K562 (cell line): ENCODE data around the gene SLC25A10. TPM values are rescaled to one million over a fixed set of nuclear protein-coding genes. Genes with fewer than 3 reads are reported as not detected.

Source experiments
- ATAC-seq: fragments of 200-7000 bp; cut with Tn5 transposase; 3 replicates; pipeline ENCODE4 v1.9.1; 2020; ENCODE audit warnings: moderate library complexity
- BruUV-seq: library from RNA; stranded (reverse); fragments of 400-500 nt; replicated peaks from 2 replicates; lab custom pipeline; 2021; lab: Mats Ljungman, UMichigan
- CTCF ChIA-PET: fragments of 300-600 bp; formaldehyde crosslinking; extraction: SDS; loops from one replicate; lab custom pipeline; 2021; ENCODE audit warnings: low intra/inter-chr PET ratio; lab: Yijun Ruan, JAX
- POLR2A ChIA-PET: fragments of 300-600, 350-650 bp; sonication (Branson Sonifier 250); formaldehyde crosslinking; extraction: SDS; loops from one replicate; lab custom pipeline; 2021; ENCODE audit warnings: antibody characterized with exemption, inconsistent platforms; lab: Yijun Ruan, JAX
- DNase-seq, 4 experiments: peaks; one replicate each; pipeline versions ENCODE4 v3.0.0 to v3.0.0-alpha.2; 2011 to 2018; ENCODE audit warnings: low spot score in 3 of 4, mixed read lengths in 3 of 4; ENCODE audit errors: extremely low read depth in 1 of 4
- FAIRE-seq: peaks from 2 replicates; lab custom pipeline; 2011; peaks lifted over from hg19 to GRCh38; lab: Jason Lieb, UNC
- H2AFZ ChIP-seq: 2 replicates; pipeline ENCODE4 v1.6.0; 2011; ENCODE audit warnings: low read depth, low read length, control low read depth, inconsistent platforms
- H3K27ac ChIP-seq: fragments of 200-600 bp; 3 replicates; pipeline ENCODE4 v1.8.0; 2011; ENCODE audit warnings: low read depth, mild to moderate bottlenecking, control low read depth, inconsistent platforms, low read length, moderate library complexity, mixed read lengths; ENCODE audit errors: extremely low read depth
- H3K27me3 ChIP-seq, 2 experiments: fragments of 300-600 bp in 1 of 2; 2 replicates in 1 of 2; 3 replicates in 1 of 2; pipeline versions ENCODE4 v1.6.0 to v1.8.0; 2011; ENCODE audit warnings: inconsistent platforms in 2 of 2, low read length in 2 of 2, mild to moderate bottlenecking in 1 of 2, mixed read lengths in 1 of 2, moderate library complexity in 1 of 2; ENCODE audit not compliant: control insufficient read depth in 2 of 2, insufficient read depth in 2 of 2
- H3K36me3 ChIP-seq: fragments of 300-600 bp; 3 replicates; pipeline ENCODE4 v1.8.0; 2011; ENCODE audit warnings: mild to moderate bottlenecking, low read length, inconsistent platforms; ENCODE audit not compliant: control insufficient read depth, insufficient read depth
- H3K4me1 ChIP-seq, 2 experiments: fragments of 200-600 bp in 1 of 2; replicated peaks in 1 of 2; 2 replicates in 1 of 2; 3 replicates in 1 of 2; pipeline versions ENCODE4 v1.5.1 to v1.8.0; 2011; ENCODE audit warnings: inconsistent platforms in 2 of 2, low read length in 2 of 2, mild to moderate bottlenecking in 1 of 2, mixed read lengths in 1 of 2, moderate library complexity in 1 of 2; ENCODE audit not compliant: control insufficient read depth in 2 of 2, insufficient read depth in 2 of 2
- H3K4me2 ChIP-seq: 2 replicates; pipeline ENCODE4 v1.6.1; 2011; ENCODE audit warnings: low read length, control low read depth, inconsistent platforms, mixed read lengths; ENCODE audit not compliant: insufficient read depth
- H3K4me3 ChIP-seq: fragments of 200-600 bp; sonication (generic), shearing (Covaris generic); 2 replicates; pipeline ENCODE4 v1.5.1; 2016; ENCODE audit warnings: control low read depth, inconsistent platforms
- H3K79me2 ChIP-seq: fragments of 200-600 bp; 3 replicates; pipeline ENCODE4 v1.8.0; 2011; ENCODE audit warnings: low read length, inconsistent platforms; ENCODE audit not compliant: control insufficient read depth, insufficient read depth
- H3K9ac ChIP-seq, 2 experiments: 2 replicates each; pipeline versions ENCODE4 v1.6.0 to v1.6.1; 2011; ENCODE audit warnings: low read depth in 2 of 2, low read length in 2 of 2, control low read depth in 1 of 2, inconsistent platforms in 1 of 2, mild to moderate bottlenecking in 1 of 2, mixed read lengths in 1 of 2; ENCODE audit not compliant: insufficient read depth in 1 of 2
- H3K9me1 ChIP-seq: one replicate; pipeline ENCODE4 v1.6.0; 2011; ENCODE audit warnings: inconsistent platforms, mild to moderate bottlenecking, low read length, moderate library complexity; ENCODE audit not compliant: control insufficient read depth, insufficient read depth
- H3K9me3 ChIP-seq: replicated peaks from 2 replicates; pipeline ENCODE4 v1.5.1; 2011; ENCODE audit warnings: low read depth, low read length, inconsistent platforms; ENCODE audit not compliant: control insufficient read depth, insufficient read depth
- H4K20me1 ChIP-seq: replicated peaks from 2 replicates; pipeline ENCODE4 v1.6.1; 2011; ENCODE audit warnings: low read length, inconsistent platforms, mixed read lengths; ENCODE audit not compliant: control insufficient read depth, insufficient read depth
- CBFA2T2 ChIP-seq: fragments of 450-650 bp; conservative IDR thresholded peaks from 2 replicates; pipeline ENCODE4 v1.6.1; 2017; ENCODE audit warnings: mild to moderate bottlenecking
- CBFA2T3 ChIP-seq: fragments of 450-650 bp; IDR thresholded peaks from 2 replicates; pipeline ENCODE4 v1.6.1; 2017
- EGR1 ChIP-seq: fragments of 450-650 bp; conservative IDR thresholded peaks from 2 replicates; pipeline ENCODE4 v1.6.1; 2017; ENCODE audit warnings: mild to moderate bottlenecking
- RBBP5 ChIP-seq: fragments of 200-600 bp; sonication (generic); IDR thresholded peaks from 2 replicates; pipeline ENCODE4 v1.6.1; 2012; ENCODE audit warnings: borderline replicate concordance, mild to moderate bottlenecking, low read length, control low read depth, inconsistent platforms; ENCODE audit not compliant: insufficient read depth, poor library complexity, severe bottlenecking
- WGBS: fragments of 100-300 bp; shearing (Covaris generic); methylation state at CpG from one replicate; pipeline ENCODE4 v1.1.6; 2016; ENCODE audit warnings: low coverage, mixed read lengths; ENCODE audit not compliant: insufficient coverage; ENCODE audit errors: missing lambda C conversion rate; 5-methylcytosine and 5-hydroxymethylcytosine counted together
- in situ Hi-C: fragments of 300-500 bp; cut with MboI; formaldehyde crosslinking; loops from 4 replicates; pipeline ENCODE4 v1.15.0; 2018; ENCODE audit warnings: inconsistent platforms, mixed read lengths
- intact Hi-C: fragments of 100-400 bp; cut with micrococcal nuclease; formaldehyde crosslinking; loops from 2 replicates; pipeline ENCODE4 v1.14.2; 2022
- polyA plus RNA-seq, 8 experiments: library from polyadenylated mRNA; depleted of rRNA in 4 of 8; stranded (reverse) in 5 of 8; unstranded in 3 of 8; fragments of >200 nt; fragmentation: Nextera tagmentation in 2 of 8; fragmentation: Illumina TruSeq in 1 of 8; extraction: Ambion mirVana in 2 of 8; extraction: Trizol in 1 of 8; gene quantifications; 2 replicates each; pipeline versions ENCODE4 v1.2.1 to v1.2.3, GENCODE V29; 2011 to 2014; ENCODE audit warnings: inconsistent platforms in 1 of 8, missing spikeins in 1 of 8
- total RNA-seq, 7 experiments: library from RNA; depleted of rRNA in 6 of 7; stranded (reverse); fragments of >200 nt in 6 of 7; fragmentation: Illumina TruSeq in 2 of 7; extraction: Trizol in 2 of 7; gene quantifications; 2 replicates each; pipeline versions ENCODE4 v1.2.1 to v1.2.3, GENCODE V29; 2011 to 2021; ENCODE audit warnings: low replicate concordance in 1 of 7

SLC25A10 gene
- total and polyA plus RNA-seq, 9 of the 15 experiments (the other 6 are each of a cell fraction or from before 2014, with no cell fraction given): 0.10 to 85.6 (median 34.3) TPM

- H3K79me2 ChIP-seq: no peaks in the 10 kb centered on the region
- CTCF ChIA-PET: no interaction called here
- BruUV-seq: no TSS peak
- DNase-seq: peak in 1 of 4 experiments; percentile 40
- H4K20me1 ChIP-seq: no peaks in the 10 kb centered on the region
- peak; percentile 50 for ATAC-seq
- in situ Hi-C loops: no loop called here
- H3K4me3 ChIP-seq: no peak overlapping the region
- H3K4me1 ChIP-seq: peaks cover 16 to 37% of the 10 kb centered on the region in 2 experiments
- 19% methylated on average over 12 of the region's 22 CpGs for WGBS
- POLR2A ChIA-PET: interaction anchor here (0.6 to 1.4 kb wide), 2 partner anchors 11 to 94 kb away, joined by 3 to 7 read pairs; partner anchors contain the start of gene PPP1R27
- peak overlapping the region; percentile 25; the same call in 1 of the 2 replicates for H3K4me2 ChIP-seq
- FAIRE-seq: no peak
- H3K9ac ChIP-seq: peak overlapping the region in 1 of 2 experiments; percentile 73; a peak in 2 of 4 replicates
- no peak for TF ChIP-seq RBBP5
- TF ChIP-seq CBFA2T2: peak; percentile 16; the same call in 1 of the 2 replicates
- 0 out of 2 replicates have a peak, but pooled peaks have one; percentile 19 for TF ChIP-seq EGR1
- TF ChIP-seq CBFA2T3: peak; percentile 23; the same call in 1 of the 2 replicates
- no peak overlapping the region for H2AFZ ChIP-seq
- no peaks in the 10 kb centered on the region for H3K9me3 ChIP-seq
- intact Hi-C loops: no loop called here
- H3K27ac ChIP-seq: no peak overlapping the region
- no peaks in the 10 kb centered on the region for H3K9me1 ChIP-seq
- no peaks in the 10 kb centered on the region for H3K36me3 ChIP-seq
- no peaks in the 10 kb centered on the region for H3K27me3 ChIP-seq
Measured at GRCh38 chr17:81741049-81741593, 29.0 kb downstream of the SLC25A10 start.
